ENCODE data around the gene RPAP3.

DNA sequence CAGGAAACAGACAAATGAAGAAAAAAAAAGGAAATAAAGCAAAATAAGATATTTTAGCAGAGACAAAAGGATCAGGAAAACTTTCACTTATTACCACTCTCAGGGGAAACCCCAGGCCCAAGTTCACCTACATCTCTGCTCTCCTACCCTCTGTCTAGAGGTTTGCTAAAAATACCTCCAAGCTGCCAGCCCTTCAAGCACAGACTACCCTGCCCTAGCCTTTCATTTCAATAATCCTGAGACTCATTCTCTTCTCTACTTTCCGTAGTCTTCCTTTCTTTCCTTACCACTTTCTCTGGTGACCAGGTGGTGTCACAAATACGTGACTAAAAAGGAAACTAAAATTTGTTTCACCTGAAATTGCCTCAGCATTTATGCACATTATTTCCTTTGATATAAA, 33.8 kb downstream of the RPAP3 start:
- TF ChIP-seq, protein P1, sequence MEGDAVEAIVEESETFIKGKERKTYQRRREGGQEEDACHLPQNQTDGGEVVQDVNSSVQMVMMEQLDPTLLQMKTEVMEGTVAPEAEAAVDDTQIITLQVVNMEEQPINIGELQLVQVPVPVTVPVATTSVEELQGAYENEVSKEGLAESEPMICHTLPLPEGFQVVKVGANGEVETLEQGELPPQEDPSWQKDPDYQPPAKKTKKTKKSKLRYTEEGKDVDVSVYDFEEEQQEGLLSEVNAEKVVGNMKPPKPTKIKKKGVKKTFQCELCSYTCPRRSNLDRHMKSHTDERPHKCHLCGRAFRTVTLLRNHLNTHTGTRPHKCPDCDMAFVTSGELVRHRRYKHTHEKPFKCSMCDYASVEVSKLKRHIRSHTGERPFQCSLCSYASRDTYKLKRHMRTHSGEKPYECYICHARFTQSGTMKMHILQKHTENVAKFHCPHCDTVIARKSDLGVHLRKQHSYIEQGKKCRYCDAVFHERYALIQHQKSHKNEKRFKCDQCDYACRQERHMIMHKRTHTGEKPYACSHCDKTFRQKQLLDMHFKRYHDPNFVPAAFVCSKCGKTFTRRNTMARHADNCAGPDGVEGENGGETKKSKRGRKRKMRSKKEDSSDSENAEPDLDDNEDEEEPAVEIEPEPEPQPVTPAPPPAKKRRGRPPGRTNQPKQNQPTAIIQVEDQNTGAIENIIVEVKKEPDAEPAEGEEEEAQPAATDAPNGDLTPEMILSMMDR (IDR thresholded peaks at IDR 0.05; ENCODE audit: insufficient read depth, low read length, poor library complexity, severe bottlenecking), result no peak
- TF ChIP-seq EZH2phosphoT487 (conservative IDR thresholded peaks at IDR 0.05; ENCODE audit: low read length), result no peak
